ENCODE results near the gene DCAF6.

GRCh38 chr1:168050880-168051279 lies 114.4 kb downstream of the DCAF6 start:
- no peak for TF ChIP-seq CTCF (IDR thresholded peaks at IDR 0.05)
- no peak for TF ChIP-seq POLR2A (IDR thresholded peaks at IDR 0.05)
